Neural progenitor cell (in vitro differentiated cells): Measurements from ENCODE around the gene C12orf60. TPM values are rescaled to one million over a fixed set of nuclear protein-coding genes. Genes with fewer than 3 reads are reported as not detected.

Experiments used
- DNase-seq: peaks from one replicate; pipeline ENCODE4 v3.0.0-alpha.2; 2016; ENCODE audit warnings: low spot score
- H2AFZ ChIP-seq: fragments of 200-600 bp; sonication (generic); replicated peaks from 2 replicates; pipeline ENCODE4 v1.6.1; 2016; ENCODE audit warnings: antibody characterized with exemption
- H3F3A ChIP-seq: fragments of 200-600 bp; sonication (generic); 2 replicates; pipeline ENCODE4 v1.6.1; 2016; ENCODE audit warnings: antibody characterized with exemption, low read depth
- H3K27ac ChIP-seq: fragments of 200-600 bp; sonication (generic); 2 replicates; pipeline ENCODE4 v1.5.1; 2016; ENCODE audit warnings: mild to moderate bottlenecking
- H3K27me3 ChIP-seq: fragments of 200-600 bp; sonication (generic); 2 replicates; pipeline ENCODE4 v1.6.1; 2016; ENCODE audit warnings: mild to moderate bottlenecking, moderate library complexity
- H3K36me3 ChIP-seq: fragments of 200-600 bp; sonication (generic); 2 replicates; pipeline ENCODE4 v1.5.1; 2016
- H3K4me1 ChIP-seq: fragments of 200-600 bp; sonication (generic); 2 replicates; pipeline ENCODE4 v1.6.1; 2016; ENCODE audit warnings: mixed run types
- H3K4me2 ChIP-seq: fragments of 200-600 bp; sonication (generic); 2 replicates; pipeline ENCODE4 v1.6.1; 2016
- H3K4me3 ChIP-seq: fragments of 200-600 bp; sonication (generic); 2 replicates; pipeline ENCODE4 v1.5.1; 2016
- H3K79me2 ChIP-seq: fragments of 200-600 bp; sonication (generic); 2 replicates; pipeline ENCODE4 v1.6.1; 2016; ENCODE audit warnings: low read depth
- H3K9ac ChIP-seq: fragments of 200-600 bp; sonication (generic); 2 replicates; pipeline ENCODE4 v1.6.1; 2016
- H3K9me3 ChIP-seq: fragments of 200-600 bp; sonication (generic); 2 replicates; pipeline ENCODE4 v1.5.1; 2016; ENCODE audit warnings: low read depth
- H4K20me1 ChIP-seq: fragments of 200-600 bp; sonication (generic); 2 replicates; pipeline ENCODE4 v1.6.1; 2016; ENCODE audit warnings: low read depth
- H3K27ac Mint-ChIP-seq: 3 replicates; pipeline ENCODE4 v1.8.0; 2021; ENCODE audit warnings: mixed read lengths
- H3K27me3 Mint-ChIP-seq: 2 replicates; pipeline ENCODE4 v1.8.0; 2022; ENCODE audit warnings: low read depth, mild to moderate bottlenecking, inconsistent platforms, moderate library complexity, mixed read lengths; ENCODE audit not compliant: insufficient read depth
- H3K36me3 Mint-ChIP-seq: 3 replicates; pipeline ENCODE4 v1.8.0; 2021; ENCODE audit warnings: mixed read lengths
- H3K4me1 Mint-ChIP-seq: 3 replicates; pipeline ENCODE4 v1.8.0; 2021; ENCODE audit warnings: mixed read lengths
- H3K4me3 Mint-ChIP-seq: 3 replicates; pipeline ENCODE4 v1.8.0; 2021; ENCODE audit warnings: mild to moderate bottlenecking, moderate library complexity, mixed read lengths
- H3K9me3 Mint-ChIP-seq: 3 replicates; pipeline ENCODE4 v1.8.0; 2020; ENCODE audit warnings: mixed read lengths
- CTCF ChIP-seq: fragments of 200-600 bp; sonication (generic); IDR thresholded peaks from 2 replicates; pipeline ENCODE4 v1.5.1; 2017; ENCODE audit warnings: antibody characterized with exemption, mild to moderate bottlenecking
- EZH2 ChIP-seq: fragments of 200-600 bp; sonication (generic); IDR thresholded peaks from 2 replicates; pipeline ENCODE4 v1.6.1; 2017; ENCODE audit warnings: antibody characterized with exemption, mild to moderate bottlenecking, moderate library complexity
- EZH2phosphoT487 ChIP-seq: fragments of 200-600 bp; sonication (generic); IDR thresholded peaks from 2 replicates; pipeline ENCODE4 v1.6.1; 2017; ENCODE audit warnings: antibody characterized with exemption
- total RNA-seq: library from RNA; depleted of rRNA; stranded (reverse); fragments of >200 nt; gene quantifications from 2 replicates; pipeline ENCODE4 v1.2.3, GENCODE V29; 2015; ENCODE audit warnings: low replicate concordance

The C12orf60 gene
- total RNA-seq, 1 donor from 2014 or later, result 5.4 TPM

- Mint-ChIP-seq H3K36me3 (no peaks in the 10 kb centered on the region), H3K27me3 (peaks cover 3% of the 10 kb centered on the region), H3K27ac (no peak overlapping the region), H3K4me3 (no peak overlapping the region), H3K4me1 (peaks cover 19% of the 10 kb centered on the region), H3K9me3 (peaks cover 20% of the 10 kb centered on the region)
- no peak for DNase-seq
- Histone ChIP-seq H3K36me3 (no peaks in the 10 kb centered on the region), H3K9me3 (no peaks in the 10 kb centered on the region), H3K4me1 (no peaks in the 10 kb centered on the region), H3K4me2 (no peak overlapping the region), H3K27me3 (no peaks in the 10 kb centered on the region), H3K27ac (no peak overlapping the region), H2AFZ (no peak overlapping the region), H3K4me3 (no peak overlapping the region), H3K79me2 (no peaks in the 10 kb centered on the region), H3K9ac (no peak overlapping the region), H4K20me1 (no peaks in the 10 kb centered on the region), H3F3A (no peaks in the 10 kb centered on the region)
- TF ChIP-seq EZH2phosphoT487, result no peak
- no peak for TF ChIP-seq EZH2
- no peak for TF ChIP-seq CTCF
Observed at GRCh38 chr12:14854586-14855183, 51.2 kb downstream of the C12orf60 start.

GRCh38 chr12:14858513-14858912, 55.0 kb downstream of the C12orf60 start:
- no peaks in the 10 kb centered on the region for H3K27me3 ChIP-seq
- H3K4me3 Mint-ChIP-seq, result no peak overlapping the region
- TF ChIP-seq EZH2phosphoT487 (no peak), CTCF (no peak)
- H3K79me2 ChIP-seq, result no peaks in the 10 kb centered on the region
- no peaks in the 10 kb centered on the region for H3K9me3 ChIP-seq
- H3K4me2 ChIP-seq, result no peak overlapping the region
- peaks cover 8% of the 10 kb centered on the region for H3K4me1 Mint-ChIP-seq
- no peak overlapping the region for H2AFZ ChIP-seq
- H3K4me1 ChIP-seq, result no peaks in the 10 kb centered on the region
- no peaks in the 10 kb centered on the region for H3F3A ChIP-seq
- H3K9me3 Mint-ChIP-seq, result peaks cover 42% of the 10 kb centered on the region
- no peak overlapping the region for H3K27ac ChIP-seq
- no peak overlapping the region for H3K27ac Mint-ChIP-seq
- H3K36me3 ChIP-seq, result no peaks in the 10 kb centered on the region
- H4K20me1 ChIP-seq, result no peaks in the 10 kb centered on the region
- peaks cover 3% of the 10 kb centered on the region for H3K27me3 Mint-ChIP-seq
- H3K4me3 ChIP-seq, result no peak overlapping the region
- DNase-seq, result no peak
- no peak overlapping the region for H3K9ac ChIP-seq
- H3K36me3 Mint-ChIP-seq, result peaks cover 1% of the 10 kb centered on the region

GRCh38 chr12:14860490-14860889, 57.0 kb downstream of the C12orf60 start:
- Histone ChIP-seq H3K4me3 (no peak overlapping the region), H3K4me1 (no peaks in the 10 kb centered on the region), H2AFZ (no peak overlapping the region), H3K9me3 (no peaks in the 10 kb centered on the region), H3K36me3 (no peaks in the 10 kb centered on the region), H3K9ac (no peak overlapping the region), H3K27me3 (no peaks in the 10 kb centered on the region), H3K79me2 (no peaks in the 10 kb centered on the region), H3K4me2 (no peak overlapping the region), H4K20me1 (no peaks in the 10 kb centered on the region), H3F3A (no peaks in the 10 kb centered on the region), H3K27ac (no peak overlapping the region)
- peaks cover 42% of the 10 kb centered on the region for H3K9me3 Mint-ChIP-seq
- H3K4me3 Mint-ChIP-seq, result no peak overlapping the region
- H3K27ac Mint-ChIP-seq, result no peak overlapping the region
- no peak for TF ChIP-seq EZH2phosphoT487
- no peak for TF ChIP-seq CTCF
- no peak for TF ChIP-seq EZH2
- DNase-seq, result no peak
- H3K36me3 Mint-ChIP-seq, result peaks cover 1% of the 10 kb centered on the region
- peaks cover 6% of the 10 kb centered on the region for H3K27me3 Mint-ChIP-seq
- H3K4me1 Mint-ChIP-seq, result no peaks in the 10 kb centered on the region
